ENCODE data around the gene RAB40AL. TPM values are rescaled to one million over a fixed set of nuclear protein-coding genes. Genes with fewer than 3 reads are reported as not detected.

Gene RAB40AL
- total and polyA plus RNA-seq, 9 donors: 0.47 to 3.7 (median 0.96) TPM; not detected in 3

DNA sequence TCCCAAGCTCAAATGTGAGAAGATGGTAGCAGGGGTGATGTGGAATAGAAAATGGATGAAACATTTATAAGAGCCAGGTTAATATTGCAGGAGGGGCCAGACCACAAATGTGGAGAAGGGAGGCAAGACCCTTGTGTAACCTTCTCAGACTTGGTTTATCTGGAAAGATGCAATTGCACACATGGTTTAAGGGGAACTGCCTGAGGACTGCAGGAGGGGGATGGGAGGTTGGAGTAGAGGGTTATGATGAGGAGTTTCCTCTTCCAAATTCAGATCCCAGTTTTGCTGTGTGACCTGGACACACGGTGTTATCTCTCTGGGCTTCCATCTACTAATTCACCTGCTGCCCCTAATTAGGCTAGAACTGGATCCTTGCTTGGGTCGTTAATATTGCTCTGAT, 46.1 kb downstream of the RAB40AL start:
- intact Hi-C loops (cut with DNase I): no loop called here

DNA sequence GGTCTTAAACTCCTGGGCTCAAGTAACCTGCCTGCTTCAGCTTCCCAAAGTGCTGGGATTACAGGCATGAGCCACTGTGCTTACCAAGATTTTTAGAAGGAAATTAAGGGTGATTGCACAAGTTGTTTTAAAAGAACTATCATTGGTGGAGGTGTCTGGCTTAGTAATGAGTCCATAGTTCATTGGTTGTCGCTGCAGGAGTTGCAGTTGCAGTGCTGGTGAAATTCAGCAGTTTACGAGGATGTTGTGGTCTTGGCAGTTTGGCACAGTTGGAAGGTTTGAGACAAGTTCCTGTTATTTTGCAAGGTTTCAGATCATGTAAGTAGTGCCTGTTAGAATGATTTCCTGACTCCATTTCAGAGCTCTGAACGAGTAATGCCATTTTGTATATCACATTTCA, 48.1 kb downstream of the RAB40AL start:
- Histone ChIP-seq H3K27me3 (no peaks in the 10 kb centered on the region), H3K27ac (no peak overlapping the region), H3K9me3 (no peaks in the 10 kb centered on the region), H3K4me3 (no peak overlapping the region), H3K36me3 (no peaks in the 10 kb centered on the region), H3K4me1 (ENCODE audit: insufficient read depth) (no peaks in the 10 kb centered on the region)
- intact Hi-C loops (cut with DNase I): no loop called here
- 61 to 70% (median 67%) methylated on average over 3 of the region's 3 CpGs for WGBS, 3 donors
- no peak for DNase-seq
- TF ChIP-seq, protein P1, sequence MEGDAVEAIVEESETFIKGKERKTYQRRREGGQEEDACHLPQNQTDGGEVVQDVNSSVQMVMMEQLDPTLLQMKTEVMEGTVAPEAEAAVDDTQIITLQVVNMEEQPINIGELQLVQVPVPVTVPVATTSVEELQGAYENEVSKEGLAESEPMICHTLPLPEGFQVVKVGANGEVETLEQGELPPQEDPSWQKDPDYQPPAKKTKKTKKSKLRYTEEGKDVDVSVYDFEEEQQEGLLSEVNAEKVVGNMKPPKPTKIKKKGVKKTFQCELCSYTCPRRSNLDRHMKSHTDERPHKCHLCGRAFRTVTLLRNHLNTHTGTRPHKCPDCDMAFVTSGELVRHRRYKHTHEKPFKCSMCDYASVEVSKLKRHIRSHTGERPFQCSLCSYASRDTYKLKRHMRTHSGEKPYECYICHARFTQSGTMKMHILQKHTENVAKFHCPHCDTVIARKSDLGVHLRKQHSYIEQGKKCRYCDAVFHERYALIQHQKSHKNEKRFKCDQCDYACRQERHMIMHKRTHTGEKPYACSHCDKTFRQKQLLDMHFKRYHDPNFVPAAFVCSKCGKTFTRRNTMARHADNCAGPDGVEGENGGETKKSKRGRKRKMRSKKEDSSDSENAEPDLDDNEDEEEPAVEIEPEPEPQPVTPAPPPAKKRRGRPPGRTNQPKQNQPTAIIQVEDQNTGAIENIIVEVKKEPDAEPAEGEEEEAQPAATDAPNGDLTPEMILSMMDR (IDR thresholded peaks at IDR 0.05): no peak
- TF ChIP-seq EP300 (IDR thresholded peaks at IDR 0.05): no peak
- no peak for TF ChIP-seq POLR2A (IDR thresholded peaks at IDR 0.05)

More for the DNA sequence above, 46.1 kb downstream of the RAB40AL start:
- H3K4me1 ChIP-seq (ENCODE audit: insufficient read depth): no peaks in the 10 kb centered on the region
- H3K36me3 ChIP-seq: no peaks in the 10 kb centered on the region
- DNase-seq: no peak
- H3K9me3 ChIP-seq: no peaks in the 10 kb centered on the region
- no peaks in the 10 kb centered on the region for H3K27me3 ChIP-seq
- TF ChIP-seq POLR2A (IDR thresholded peaks at IDR 0.05): no peak
- TF ChIP-seq, protein P1 (IDR thresholded peaks at IDR 0.05): no peak
- no peak for TF ChIP-seq EP300 (IDR thresholded peaks at IDR 0.05)
- H3K27ac ChIP-seq: no peak overlapping the region
- 56 to 62% (median 57%) methylated on average over 2 of the region's 2 CpGs for WGBS, 3 donors
- no peak overlapping the region for H3K4me3 ChIP-seq

Other genes with a start within 250 kb of the RAB40AL start
- gene GPRASP2, start 224.8 kb upstream of the RAB40AL start, total RNA-seq: 10 to 100 TPM; 19.6 to 60.6 (median 39.1) TPM
- gene GPRASP2, start 224.8 kb upstream of the RAB40AL start, polyA plus RNA-seq: 10 to 100 TPM; 33.3 to 42.2 TPM
- gene GPRASP3, start 216.5 kb upstream of the RAB40AL start, total RNA-seq: 10 to 100 TPM in 4 of 7 donors, 1 to 10 TPM in 3; 3.2 to 15.4 (median 11.1) TPM
- 1 to 10 TPM; 4.0 to 7.2 TPM for gene GPRASP3, start 216.5 kb upstream of the RAB40AL start, polyA plus RNA-seq
- gene BEX1, start 126.9 kb downstream of the RAB40AL start, total RNA-seq: 10 to 100 TPM in 6 of 7 donors, 1 to 10 TPM in 1; 8.3 to 48.9 (median 11.1) TPM
- gene BEX1, start 126.9 kb downstream of the RAB40AL start, polyA plus RNA-seq: 10 to 100 TPM; 17.1 to 26.9 TPM
- gene NXF3, start 155.9 kb downstream of the RAB40AL start, total RNA-seq: 10 to 100 TPM in 1 of 7 donors, 1 to 10 TPM in 4, under 1 TPM in 1, not detected in 1; 0.58 to 65.3 (median 1.6) TPM
- under 1 TPM; 0.23 to 0.27 TPM for gene NXF3, start 155.9 kb downstream of the RAB40AL start, polyA plus RNA-seq

All from ovary (tissue), 9 donors.